ENCODE results near the gene VRK1.

The VRK1 gene

GRCh38 chr14:96925422-96925821 lies 128.2 kb downstream of the VRK1 start:
- no peak for DNase-seq
- Histone ChIP-seq H3K27me3 (no peaks in the 10 kb centered on the region), H3K36me3 (no peaks in the 10 kb centered on the region), H3K9me3 (peaks cover 0 to 13% (median 0%) of the 10 kb centered on the region in 3 donors), H3K27ac (no peak overlapping the region), H3K4me1 (no peaks in the 10 kb centered on the region), H3K4me3 (no peak overlapping the region)
- TF ChIP-seq, protein P1, sequence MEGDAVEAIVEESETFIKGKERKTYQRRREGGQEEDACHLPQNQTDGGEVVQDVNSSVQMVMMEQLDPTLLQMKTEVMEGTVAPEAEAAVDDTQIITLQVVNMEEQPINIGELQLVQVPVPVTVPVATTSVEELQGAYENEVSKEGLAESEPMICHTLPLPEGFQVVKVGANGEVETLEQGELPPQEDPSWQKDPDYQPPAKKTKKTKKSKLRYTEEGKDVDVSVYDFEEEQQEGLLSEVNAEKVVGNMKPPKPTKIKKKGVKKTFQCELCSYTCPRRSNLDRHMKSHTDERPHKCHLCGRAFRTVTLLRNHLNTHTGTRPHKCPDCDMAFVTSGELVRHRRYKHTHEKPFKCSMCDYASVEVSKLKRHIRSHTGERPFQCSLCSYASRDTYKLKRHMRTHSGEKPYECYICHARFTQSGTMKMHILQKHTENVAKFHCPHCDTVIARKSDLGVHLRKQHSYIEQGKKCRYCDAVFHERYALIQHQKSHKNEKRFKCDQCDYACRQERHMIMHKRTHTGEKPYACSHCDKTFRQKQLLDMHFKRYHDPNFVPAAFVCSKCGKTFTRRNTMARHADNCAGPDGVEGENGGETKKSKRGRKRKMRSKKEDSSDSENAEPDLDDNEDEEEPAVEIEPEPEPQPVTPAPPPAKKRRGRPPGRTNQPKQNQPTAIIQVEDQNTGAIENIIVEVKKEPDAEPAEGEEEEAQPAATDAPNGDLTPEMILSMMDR (IDR thresholded peaks at IDR 0.05) = no peak
- intact Hi-C loops (cut with DNase I; ENCODE audit: low total_unique reads) = no loop called here

DNA sequence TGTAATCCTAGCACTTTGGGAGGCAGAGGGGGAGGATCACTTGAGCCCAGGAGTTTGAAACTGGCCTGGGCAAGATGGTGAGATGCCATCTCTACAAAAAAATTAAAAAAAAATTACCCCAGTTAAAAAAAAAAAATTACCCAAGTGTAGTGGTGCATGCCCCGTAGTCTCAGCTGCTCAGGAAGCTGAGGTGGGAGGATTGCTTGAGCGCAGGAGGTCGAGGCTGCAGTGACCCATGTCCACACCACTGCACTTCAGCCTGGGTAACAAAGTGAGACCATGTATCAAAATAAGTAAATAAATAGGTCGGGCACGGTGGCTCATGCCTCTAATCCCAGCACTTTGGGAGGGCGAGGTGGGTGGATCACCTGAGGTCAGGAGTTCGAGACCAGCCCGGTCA lies 128.8 kb downstream of the VRK1 start:
- no peaks in the 10 kb centered on the region for H3K27me3 ChIP-seq
- no peak for DNase-seq
- intact Hi-C loops (cut with DNase I; ENCODE audit: low total_unique reads) = no loop called here
- no peaks in the 10 kb centered on the region for H3K4me1 ChIP-seq
- H3K27ac ChIP-seq = no peak overlapping the region
- TF ChIP-seq, protein P1 (IDR thresholded peaks at IDR 0.05) = no peak
- H3K36me3 ChIP-seq = no peaks in the 10 kb centered on the region
- H3K9me3 ChIP-seq = peaks cover 0 to 13% (median 0%) of the 10 kb centered on the region in 3 donors
- no peak overlapping the region for H3K4me3 ChIP-seq

DNA sequence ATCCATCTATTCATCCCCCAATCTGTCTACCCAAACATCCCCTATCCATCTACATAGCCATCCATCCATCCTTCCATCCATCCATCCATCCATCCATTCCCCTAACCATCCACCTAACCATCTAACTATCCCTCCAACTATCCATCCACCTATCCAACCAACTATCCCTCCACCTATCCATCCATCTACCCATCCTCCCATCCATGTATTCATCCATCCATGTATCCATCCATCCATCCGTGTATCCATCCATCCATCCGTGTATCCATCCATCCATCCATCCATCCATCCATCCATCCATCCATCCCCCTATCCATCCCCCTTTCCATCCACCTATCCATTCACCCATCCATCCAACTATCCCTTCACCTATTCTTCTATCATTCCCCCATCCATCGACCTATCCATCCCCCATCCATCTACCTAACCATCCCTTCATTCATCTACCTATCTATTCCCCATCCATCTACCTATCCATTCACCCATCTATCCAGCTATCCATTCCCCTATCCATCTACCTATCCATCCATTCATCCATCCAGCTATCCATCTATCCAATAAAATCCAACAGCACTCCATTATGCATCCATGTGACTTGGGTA lies 131.7 kb downstream of the VRK1 start:
- no peaks in the 10 kb centered on the region for H3K36me3 ChIP-seq
- H3K27me3 ChIP-seq = no peaks in the 10 kb centered on the region
- intact Hi-C loops (cut with DNase I; ENCODE audit: low total_unique reads) = no loop called here
- no peak overlapping the region for H3K4me3 ChIP-seq
- TF ChIP-seq, protein P1 (IDR thresholded peaks at IDR 0.05) = no peak
- DNase-seq = no peak
- no peaks in the 10 kb centered on the region for H3K4me1 ChIP-seq
- no peak overlapping the region for H3K27ac ChIP-seq
- no peaks in the 10 kb centered on the region for H3K9me3 ChIP-seq

DNA sequence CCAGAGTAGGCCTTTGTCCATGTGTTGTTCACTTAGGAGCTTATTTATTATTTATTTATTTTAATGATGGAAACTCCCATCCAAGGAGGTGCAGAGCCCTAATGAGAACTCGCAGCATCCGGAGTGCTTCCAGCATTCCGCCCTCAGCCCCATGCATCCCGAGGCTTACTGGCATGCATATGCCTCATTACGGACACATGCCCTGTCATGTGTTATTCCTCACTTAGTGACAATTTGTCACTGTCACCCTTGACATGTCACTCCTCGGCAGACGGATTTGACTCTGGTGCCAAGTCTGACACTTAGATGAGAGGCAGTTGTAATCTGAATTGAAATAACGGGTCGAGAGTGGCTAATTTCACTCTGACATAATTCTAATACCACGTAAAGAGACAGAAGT lies 132.8 kb downstream of the VRK1 start:
- intact Hi-C loops (cut with DNase I; ENCODE audit: low total_unique reads) = no loop called here
- Histone ChIP-seq H3K36me3 (no peaks in the 10 kb centered on the region), H3K9me3 (no peaks in the 10 kb centered on the region), H3K27me3 (no peaks in the 10 kb centered on the region), H3K4me3 (no peak overlapping the region), H3K27ac (no peak overlapping the region), H3K4me1 (no peaks in the 10 kb centered on the region)
- DNase-seq = no peak
- TF ChIP-seq, protein P1 (IDR thresholded peaks at IDR 0.05) = no peak

DNA sequence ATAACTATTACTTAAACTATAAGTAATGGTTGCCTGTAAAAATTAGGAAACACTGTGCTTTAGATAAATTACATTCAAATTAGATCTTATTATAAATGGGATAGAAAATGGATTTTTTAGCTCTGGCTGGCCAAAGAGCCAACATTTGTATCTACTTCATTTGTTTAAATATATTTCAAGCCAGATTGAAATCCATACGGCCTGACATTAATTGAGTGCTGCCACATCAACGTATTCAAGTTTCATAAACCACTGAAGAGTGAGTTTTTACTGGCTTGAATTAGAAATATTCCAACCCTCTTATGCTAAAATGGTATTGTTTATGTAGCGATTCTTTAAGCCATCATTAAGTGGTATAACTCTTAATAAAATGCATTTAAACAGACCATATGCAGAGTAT lies 133.3 kb downstream of the VRK1 start:
- no peaks in the 10 kb centered on the region for H3K9me3 ChIP-seq
- no peaks in the 10 kb centered on the region for H3K36me3 ChIP-seq
- no peak for DNase-seq
- no peaks in the 10 kb centered on the region for H3K27me3 ChIP-seq
- TF ChIP-seq, protein P1 (IDR thresholded peaks at IDR 0.05) = no peak
- intact Hi-C loops (cut with DNase I; ENCODE audit: low total_unique reads) = no loop called here
- H3K4me1 ChIP-seq = no peaks in the 10 kb centered on the region
- H3K4me3 ChIP-seq = no peak overlapping the region
- no peak overlapping the region for H3K27ac ChIP-seq
